HEK293T (cell line): ENCODE measurements around the gene XPO5.
A peak's percentile ranks its signal among the peaks of the same experiment; 100 is the strongest.

Experiments used
- CTCF ChIA-PET: fragments of 350-600 bp; formaldehyde crosslinking; extraction: SDS; loops from one replicate; lab custom pipeline; 2021; ENCODE audit warnings: antibody characterized with exemption, inconsistent platforms; lab: Yijun Ruan, JAX
- POLR2A ChIA-PET: fragments of 350-600 bp; formaldehyde crosslinking; extraction: SDS; loops from one replicate; lab custom pipeline; 2020; ENCODE audit warnings: antibody characterized with exemption, inconsistent platforms; lab: Yijun Ruan, JAX
- DNase-seq: peaks from one replicate; pipeline ENCODE4 v3.0.0; 2012; ENCODE audit warnings: mixed read lengths; ENCODE audit errors: extremely low spot score
- ARNT ChIP-seq: fragments of 450-650 bp; IDR thresholded peaks from 2 replicates; pipeline ENCODE4 v1.6.1; 2017; ENCODE audit warnings: mild to moderate bottlenecking
- BHLHE40 ChIP-seq: fragments of 450-650 bp; IDR thresholded peaks from 2 replicates; pipeline ENCODE4 v1.6.1; 2016; ENCODE audit warnings: mild to moderate bottlenecking, moderate library complexity, borderline replicate concordance
- CTBP1 ChIP-seq: fragments of 450-650 bp; IDR thresholded peaks from 2 replicates; pipeline ENCODE4 v1.6.1; 2016; ENCODE audit warnings: borderline replicate concordance
- ELF4 ChIP-seq: fragments of 450-650 bp; IDR thresholded peaks from 2 replicates; pipeline ENCODE4 v1.6.1; 2017; ENCODE audit warnings: antibody characterized with exemption
- FOXA1 ChIP-seq: fragments of 450-650 bp; IDR thresholded peaks from 2 replicates; pipeline ENCODE4 v1.6.1; 2016; ENCODE audit warnings: mild to moderate bottlenecking
- FOXK2 ChIP-seq: fragments of 450-650 bp; IDR thresholded peaks from 2 replicates; pipeline ENCODE4 v1.6.1; 2016; ENCODE audit warnings: mild to moderate bottlenecking
- FOXM1 ChIP-seq: fragments of 450-650 bp; IDR thresholded peaks from 2 replicates; pipeline ENCODE4 v1.6.1; 2017; ENCODE audit warnings: mild to moderate bottlenecking, borderline replicate concordance
- HDGF ChIP-seq: fragments of 450-650 bp; IDR thresholded peaks from 2 replicates; pipeline ENCODE4 v1.6.1; 2017; ENCODE audit warnings: antibody characterized with exemption, borderline replicate concordance
- L3MBTL2 ChIP-seq: fragments of 450-650 bp; conservative IDR thresholded peaks from 2 replicates; pipeline ENCODE4 v1.6.1; 2016; ENCODE audit warnings: mild to moderate bottlenecking
- LEF1 ChIP-seq: fragments of 450-650 bp; IDR thresholded peaks from 2 replicates; pipeline ENCODE4 v1.6.1; 2017; ENCODE audit warnings: mild to moderate bottlenecking, borderline replicate concordance
- NFRKB ChIP-seq: fragments of 450-650 bp; IDR thresholded peaks from 2 replicates; pipeline ENCODE4 v1.6.1; 2016; ENCODE audit warnings: mild to moderate bottlenecking, moderate library complexity
- SP1 ChIP-seq: fragments of 450-650 bp; IDR thresholded peaks from 2 replicates; pipeline ENCODE4 v1.6.1; 2017
- SUZ12 ChIP-seq: fragments of 450-650 bp; IDR thresholded peaks from 2 replicates; pipeline ENCODE4 v1.6.1; 2016; ENCODE audit warnings: mild to moderate bottlenecking
- TARDBP ChIP-seq: fragments of 450-650 bp; IDR thresholded peaks from 2 replicates; pipeline ENCODE4 v1.6.1; 2016
- ZNF384 ChIP-seq: fragments of 450-650 bp; IDR thresholded peaks from 2 replicates; pipeline ENCODE4 v1.6.1; 2016
- TF ChIP-seq, protein P1 (sequence below): fragments of 450-650 bp; IDR thresholded peaks from 2 replicates; pipeline ENCODE4 v1.6.1; 2016

Gene XPO5

GRCh38 chr6:43490523-43490939, 85.3 kb downstream of the XPO5 start:
- no peak for TF ChIP-seq LEF1
- no peak for TF ChIP-seq FOXA1
- no peak for TF ChIP-seq TARDBP
- TF ChIP-seq BHLHE40, result no peak
- no peak for DNase-seq
- ChIA-PET CTCF (no interaction called here), POLR2A (interaction anchor here (1.3 to 3.0 kb wide), 2 partner anchors 13 kb away, joined by 3 to 9 read pairs; partner anchors contain the start of gene TJAP1)

- no peak for DNase-seq
- ChIA-PET CTCF (interaction anchor here (1.2 kb wide), 1 partner anchor 12 kb away, joined by 4 read pairs; the partner anchor contains the start of gene TJAP1), POLR2A (interaction anchor here (1.1 to 3.0 kb wide), 4 partner anchors 12 to 27 kb away, joined by 3 to 9 read pairs (median 3); partner anchors contain the start of genes TJAP1 and YIPF3)
- TF ChIP-seq SP1, result no peak
- TF ChIP-seq HDGF, result no peak
- no peak for TF ChIP-seq SUZ12
- TF ChIP-seq FOXK2, result no peak
- no peak for TF ChIP-seq LEF1
- TF ChIP-seq, protein P1, sequence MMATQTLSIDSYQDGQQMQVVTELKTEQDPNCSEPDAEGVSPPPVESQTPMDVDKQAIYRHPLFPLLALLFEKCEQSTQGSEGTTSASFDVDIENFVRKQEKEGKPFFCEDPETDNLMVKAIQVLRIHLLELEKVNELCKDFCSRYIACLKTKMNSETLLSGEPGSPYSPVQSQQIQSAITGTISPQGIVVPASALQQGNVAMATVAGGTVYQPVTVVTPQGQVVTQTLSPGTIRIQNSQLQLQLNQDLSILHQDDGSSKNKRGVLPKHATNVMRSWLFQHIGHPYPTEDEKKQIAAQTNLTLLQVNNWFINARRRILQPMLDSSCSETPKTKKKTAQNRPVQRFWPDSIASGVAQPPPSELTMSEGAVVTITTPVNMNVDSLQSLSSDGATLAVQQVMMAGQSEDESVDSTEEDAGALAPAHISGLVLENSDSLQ, result no peak
- TF ChIP-seq ELF4, result no peak
- TF ChIP-seq CTBP1, result no peak
- no peak for TF ChIP-seq L3MBTL2
- TF ChIP-seq ARNT, result no peak
- TF ChIP-seq FOXM1, result no peak
- TF ChIP-seq TARDBP, result no peak
- TF ChIP-seq FOXA1, result no peak
Observed at GRCh38 chr6:43489277-43490072, 86.4 kb downstream of the XPO5 start.

GRCh38 chr6:43488667-43489276, 87.1 kb downstream of the XPO5 start:
- ChIA-PET POLR2A (interaction anchor here (1.1 to 3.0 kb wide), 4 partner anchors 11 to 28 kb away, joined by 3 to 9 read pairs (median 3); partner anchors contain the start of genes TJAP1 and YIPF3), CTCF (interaction anchor here (1.2 to 3.1 kb wide), 2 partner anchors 11 to 17 kb away, joined by 4 to 13 read pairs; partner anchors contain the start of gene TJAP1)
- DNase-seq, result no peak
- no peak for TF ChIP-seq FOXK2
- TF ChIP-seq, protein P1, result no peak
- no peak for TF ChIP-seq FOXA1
- TF ChIP-seq ELF4, result no peak
- no peak for TF ChIP-seq ZNF384
- no peak for TF ChIP-seq FOXM1
- TF ChIP-seq CTBP1, result no peak

GRCh38 chr6:43481591-43482236, 94.1 kb downstream of the XPO5 start:
- CTCF ChIA-PET, result no interaction called here

DNA sequence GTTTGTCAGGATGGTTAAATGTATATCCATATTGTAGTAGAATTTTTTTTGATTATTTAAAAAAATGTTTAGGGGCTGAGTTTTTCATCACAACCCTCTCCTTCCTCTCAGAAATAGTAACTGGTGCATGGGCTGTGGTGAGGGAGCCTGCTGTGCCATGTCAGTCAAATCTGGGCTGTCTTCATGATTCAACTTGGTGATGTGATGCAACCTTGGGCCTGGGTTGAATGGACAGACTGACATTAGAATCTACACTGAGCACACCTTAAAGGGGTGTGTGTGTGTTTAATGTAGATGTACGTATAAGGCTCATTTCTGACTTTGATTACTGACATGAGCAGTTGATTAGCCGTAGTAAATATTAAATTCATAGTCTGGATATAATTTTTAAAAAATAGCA, 94.8 kb downstream of the XPO5 start:
- no peak for TF ChIP-seq ARNT
- TF ChIP-seq HDGF, result no peak
- TF ChIP-seq SP1, result no peak
- TF ChIP-seq, protein P1, result peak; percentile 60
- no peak for TF ChIP-seq CTBP1
- no peak for TF ChIP-seq L3MBTL2
- CTCF ChIA-PET, result no interaction called here
- POLR2A ChIA-PET, result no interaction called here
- no peak for DNase-seq

More at GRCh38 chr6:43481591-43482236, 94.1 kb downstream of the XPO5 start:
- POLR2A ChIA-PET, result no interaction called here
- TF ChIP-seq FOXM1 (no peak), NFRKB (no peak), TARDBP (no peak), ELF4 (no peak), BHLHE40 (no peak), SUZ12 (no peak), CTBP1 (no peak), SP1 (no peak), FOXA1 (no peak), FOXK2 (no peak), ARNT (no peak), LEF1 (no peak), ZNF384 (no peak), HDGF (no peak), L3MBTL2 (no peak)
- TF ChIP-seq, protein P1, result no peak
- no peak for DNase-seq
